ENCODE data around the gene UGT3A2.

UGT3A2 gene

DNA sequence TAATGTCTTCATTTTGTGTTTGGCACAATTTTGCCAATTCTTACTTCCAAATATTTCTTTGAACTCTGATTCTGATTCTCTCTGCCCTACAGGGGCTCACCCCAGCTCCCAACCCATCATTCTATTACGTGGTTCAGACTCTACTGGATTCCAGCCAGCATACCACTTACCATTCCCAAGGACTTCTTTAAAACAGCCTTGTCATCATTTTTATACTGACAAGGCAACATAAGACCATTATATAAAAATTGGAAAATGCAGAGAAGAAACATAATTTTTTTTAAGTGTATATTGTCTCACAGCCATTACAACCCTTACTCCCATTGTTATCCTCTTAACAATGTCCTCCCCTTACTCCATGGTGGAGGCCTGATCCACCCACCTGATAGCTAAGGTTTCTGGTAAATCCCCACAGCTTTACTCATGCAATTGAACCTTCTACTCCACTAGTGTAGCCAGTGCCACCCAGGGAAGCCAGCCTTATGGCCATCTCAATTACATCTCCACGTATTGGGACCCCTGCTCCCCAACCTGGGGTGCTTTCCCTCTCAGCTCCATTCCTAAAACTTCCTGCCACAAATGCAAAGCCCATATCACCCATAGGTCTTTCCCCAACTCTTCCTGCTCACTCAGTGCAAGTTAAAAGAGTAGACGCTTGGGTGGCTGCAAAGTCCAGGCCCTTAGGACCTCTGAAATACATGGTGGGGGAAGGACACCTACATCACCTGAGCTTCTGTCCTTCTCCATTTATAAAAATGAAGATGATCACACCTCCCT is 19.1 kb downstream of the UGT3A2 start:
- TF ChIP-seq FOXP2 (optimal IDR thresholded peaks at IDR 0.05; ENCODE audit: borderline replicate concordance, extremely low read depth, extremely low read length, insufficient read depth) (no peak), SIN3A (IDR thresholded peaks at IDR 0.05; ENCODE audit: borderline replicate concordance, insufficient read depth, low read length) (no peak), TAF1 (IDR thresholded peaks at IDR 0.05; ENCODE audit: borderline replicate concordance, insufficient read depth, low read length) (no peak), POLR2AphosphoS5 (IDR thresholded peaks at IDR 0.05; ENCODE audit: low read depth, low read length) (no peak)
- TF ChIP-seq, protein P1, sequence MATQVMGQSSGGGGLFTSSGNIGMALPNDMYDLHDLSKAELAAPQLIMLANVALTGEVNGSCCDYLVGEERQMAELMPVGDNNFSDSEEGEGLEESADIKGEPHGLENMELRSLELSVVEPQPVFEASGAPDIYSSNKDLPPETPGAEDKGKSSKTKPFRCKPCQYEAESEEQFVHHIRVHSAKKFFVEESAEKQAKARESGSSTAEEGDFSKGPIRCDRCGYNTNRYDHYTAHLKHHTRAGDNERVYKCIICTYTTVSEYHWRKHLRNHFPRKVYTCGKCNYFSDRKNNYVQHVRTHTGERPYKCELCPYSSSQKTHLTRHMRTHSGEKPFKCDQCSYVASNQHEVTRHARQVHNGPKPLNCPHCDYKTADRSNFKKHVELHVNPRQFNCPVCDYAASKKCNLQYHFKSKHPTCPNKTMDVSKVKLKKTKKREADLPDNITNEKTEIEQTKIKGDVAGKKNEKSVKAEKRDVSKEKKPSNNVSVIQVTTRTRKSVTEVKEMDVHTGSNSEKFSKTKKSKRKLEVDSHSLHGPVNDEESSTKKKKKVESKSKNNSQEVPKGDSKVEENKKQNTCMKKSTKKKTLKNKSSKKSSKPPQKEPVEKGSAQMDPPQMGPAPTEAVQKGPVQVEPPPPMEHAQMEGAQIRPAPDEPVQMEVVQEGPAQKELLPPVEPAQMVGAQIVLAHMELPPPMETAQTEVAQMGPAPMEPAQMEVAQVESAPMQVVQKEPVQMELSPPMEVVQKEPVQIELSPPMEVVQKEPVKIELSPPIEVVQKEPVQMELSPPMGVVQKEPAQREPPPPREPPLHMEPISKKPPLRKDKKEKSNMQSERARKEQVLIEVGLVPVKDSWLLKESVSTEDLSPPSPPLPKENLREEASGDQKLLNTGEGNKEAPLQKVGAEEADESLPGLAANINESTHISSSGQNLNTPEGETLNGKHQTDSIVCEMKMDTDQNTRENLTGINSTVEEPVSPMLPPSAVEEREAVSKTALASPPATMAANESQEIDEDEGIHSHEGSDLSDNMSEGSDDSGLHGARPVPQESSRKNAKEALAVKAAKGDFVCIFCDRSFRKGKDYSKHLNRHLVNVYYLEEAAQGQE (IDR thresholded peaks at IDR 0.05; ENCODE audit: insufficient read depth in 1 of 2, low read depth in 2 of 2, low read length in 2 of 2): no peak

DNA sequence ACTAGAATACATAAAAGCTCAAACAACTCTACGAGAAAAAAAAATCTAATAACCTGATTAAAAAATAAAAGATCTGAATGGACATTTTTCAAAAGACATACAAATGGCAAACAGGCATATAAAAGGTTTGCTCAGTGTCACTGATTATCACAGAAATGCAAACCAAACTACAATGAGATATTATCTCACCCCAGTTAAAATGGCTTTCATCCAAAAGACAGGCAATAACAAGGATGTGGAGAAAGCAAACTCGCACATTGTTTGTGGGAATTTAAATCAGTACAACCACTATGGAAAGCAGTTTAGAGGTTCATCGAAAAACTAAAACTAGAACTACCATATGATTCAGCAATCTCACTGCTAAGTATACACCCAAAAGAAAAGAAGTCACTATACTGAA is 20.8 kb downstream of the UGT3A2 start:
- TF ChIP-seq, protein P1 (IDR thresholded peaks at IDR 0.05; ENCODE audit: insufficient read depth in 1 of 2, low read depth in 2 of 2, low read length in 2 of 2): no peak
- TF ChIP-seq TAF1 (IDR thresholded peaks at IDR 0.05; ENCODE audit: borderline replicate concordance, insufficient read depth, low read length): no peak
- TF ChIP-seq SIN3A (IDR thresholded peaks at IDR 0.05; ENCODE audit: borderline replicate concordance, insufficient read depth, low read length): no peak
- TF ChIP-seq FOXP2 (optimal IDR thresholded peaks at IDR 0.05; ENCODE audit: borderline replicate concordance, extremely low read depth, extremely low read length, insufficient read depth): no peak
- TF ChIP-seq POLR2AphosphoS5 (IDR thresholded peaks at IDR 0.05; ENCODE audit: low read depth, low read length): no peak

DNA sequence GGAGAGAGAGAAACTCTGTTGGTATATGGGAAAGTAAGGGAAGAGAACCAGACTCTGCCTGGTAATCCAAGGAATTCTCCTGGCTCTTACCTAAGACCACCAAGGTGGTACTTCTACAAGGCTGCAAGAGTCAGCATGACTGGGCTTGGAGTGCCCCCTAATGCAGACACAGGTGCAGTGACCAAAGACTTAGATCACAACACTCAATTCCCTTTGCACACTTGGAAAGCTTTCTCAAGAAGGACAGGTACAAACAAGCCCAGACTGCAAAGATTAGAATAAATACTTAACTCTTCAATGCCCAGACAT is 25.2 kb downstream of the UGT3A2 start:
- TF ChIP-seq TAF1 (IDR thresholded peaks at IDR 0.05; ENCODE audit: borderline replicate concordance, insufficient read depth, low read length) (no peak), POLR2AphosphoS5 (IDR thresholded peaks at IDR 0.05; ENCODE audit: low read depth, low read length) (no peak), FOXP2 (optimal IDR thresholded peaks at IDR 0.05; ENCODE audit: borderline replicate concordance, extremely low read depth, extremely low read length, insufficient read depth) (no peak), SIN3A (IDR thresholded peaks at IDR 0.05; ENCODE audit: borderline replicate concordance, insufficient read depth, low read length) (no peak)
- TF ChIP-seq, protein P1 (IDR thresholded peaks at IDR 0.05; ENCODE audit: insufficient read depth in 1 of 2, low read depth in 2 of 2, low read length in 2 of 2): no peak

DNA sequence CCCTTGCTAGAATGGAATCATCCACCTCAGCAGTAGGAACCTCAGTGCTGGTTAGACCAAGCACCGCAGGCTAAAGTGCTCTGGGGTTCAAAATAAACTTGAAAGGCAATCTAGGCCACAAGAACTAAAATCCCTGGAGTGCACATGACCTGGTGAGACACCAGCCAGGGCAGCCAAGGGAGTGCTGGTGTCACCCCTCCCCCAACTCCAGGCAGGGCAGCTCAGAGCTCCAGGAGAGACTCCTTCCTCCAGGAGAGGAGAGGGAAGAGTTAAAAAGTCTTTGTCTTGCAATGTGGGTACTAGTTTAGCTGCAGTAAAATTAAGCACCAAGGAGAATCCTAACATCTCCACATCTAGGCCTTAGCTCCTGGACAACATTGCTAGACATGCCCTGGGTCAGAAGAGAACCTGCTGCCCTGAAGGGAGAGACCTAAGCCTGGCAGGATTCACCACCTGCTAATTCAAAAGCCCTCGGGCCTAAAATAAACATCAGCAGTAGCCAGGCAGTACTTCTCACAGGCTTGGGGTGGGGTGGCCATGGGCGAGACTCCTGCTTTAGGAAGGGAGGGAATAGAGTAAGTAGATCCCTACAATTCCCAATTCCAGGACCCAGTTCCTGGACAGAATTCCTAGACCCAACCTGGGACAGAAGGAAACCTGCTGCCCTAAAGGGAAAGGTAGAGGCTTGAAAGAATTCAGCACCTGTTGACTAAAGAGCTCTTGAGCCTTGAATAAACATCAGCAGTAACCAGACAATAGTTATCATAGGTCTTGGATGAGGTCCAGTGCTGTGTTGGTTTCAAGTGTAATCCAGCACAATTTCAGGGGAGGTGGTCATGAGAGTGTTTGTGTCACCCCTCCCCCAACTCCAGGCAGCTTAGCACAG is 25.8 kb downstream of the UGT3A2 start:
- TF ChIP-seq SIN3A (IDR thresholded peaks at IDR 0.05; ENCODE audit: borderline replicate concordance, insufficient read depth, low read length) (no peak), POLR2AphosphoS5 (IDR thresholded peaks at IDR 0.05; ENCODE audit: low read depth, low read length) (no peak), FOXP2 (optimal IDR thresholded peaks at IDR 0.05; ENCODE audit: borderline replicate concordance, extremely low read depth, extremely low read length, insufficient read depth) (no peak), TAF1 (IDR thresholded peaks at IDR 0.05; ENCODE audit: borderline replicate concordance, insufficient read depth, low read length) (no peak)
- TF ChIP-seq, protein P1 (IDR thresholded peaks at IDR 0.05; ENCODE audit: insufficient read depth in 1 of 2, low read depth in 2 of 2, low read length in 2 of 2): no peak
